ENCODE measurements around the gene LRRTM2.

Gene LRRTM2

GRCh38 chr5:138883211-138883610 lies 8.1 kb upstream of the LRRTM2 start:
- DNase-seq (ENCODE audit: low spot score), result no peak

- DNase-seq (ENCODE audit: low spot score), result no peak
These were observed 3.5 kb upstream of the LRRTM2 start for GRCh38 chr5:138878437-138879235.

GRCh38 chr5:138876811-138877210 lies 1.7 kb upstream of the LRRTM2 start:
- no peak for DNase-seq (ENCODE audit: low spot score)

- no peak for DNase-seq (ENCODE audit: low spot score)
These were observed 811 bp upstream of the LRRTM2 start for GRCh38 chr5:138875946-138876345.

- no peak for DNase-seq (ENCODE audit: low spot score)
These were observed 379 bp upstream of the LRRTM2 start for GRCh38 chr5:138875552-138875875.

- no peak for DNase-seq (ENCODE audit: low spot score)
These were observed 894 bp downstream of the LRRTM2 start for GRCh38 chr5:138874241-138874640.

- DNase-seq (ENCODE audit: low spot score), result no peak
These were observed 1.5 kb downstream of the LRRTM2 start for GRCh38 chr5:138873466-138874221.

- no peak for DNase-seq (ENCODE audit: low spot score)
These were observed 2.2 kb downstream of the LRRTM2 start for GRCh38 chr5:138872841-138873465.

- no peak for DNase-seq (ENCODE audit: low spot score)
These were observed 4.5 kb downstream of the LRRTM2 start for GRCh38 chr5:138870611-138871010.

GRCh38 chr5:138869763-138870500 lies 5.2 kb downstream of the LRRTM2 start:
- no peak for DNase-seq (ENCODE audit: low spot score)

- no peak for DNase-seq (ENCODE audit: low spot score)
These were observed 6.1 kb downstream of the LRRTM2 start for GRCh38 chr5:138869038-138869437.

- no peak for DNase-seq (ENCODE audit: low spot score)
These were observed 8.1 kb downstream of the LRRTM2 start for GRCh38 chr5:138867011-138867410.

GRCh38 chr5:138853132-138853531 lies 22.0 kb downstream of the LRRTM2 start:
- no peak for DNase-seq (ENCODE audit: low spot score)

GRCh38 chr5:138850865-138851435 lies 24.2 kb downstream of the LRRTM2 start:
- DNase-seq (ENCODE audit: low spot score), result no peak

- no peak for DNase-seq (ENCODE audit: low spot score)
These were observed 25.3 kb downstream of the LRRTM2 start for GRCh38 chr5:138849882-138850281.

- no peak for DNase-seq (ENCODE audit: low spot score)
These were observed 25.7 kb downstream of the LRRTM2 start for GRCh38 chr5:138849439-138849838.

- peak; percentile 64 for DNase-seq (ENCODE audit: low spot score)
These were observed 30.2 kb downstream of the LRRTM2 start for GRCh38 chr5:138844812-138845513.

- no peak for DNase-seq (ENCODE audit: low spot score)
These were observed 31.0 kb downstream of the LRRTM2 start for GRCh38 chr5:138844125-138844461.

- no peak for DNase-seq (ENCODE audit: low spot score)
These were observed 31.6 kb downstream of the LRRTM2 start for GRCh38 chr5:138843316-138844124.

- no peak for DNase-seq (ENCODE audit: low spot score)
These were observed 33.6 kb downstream of the LRRTM2 start for GRCh38 chr5:138841531-138841930.

- no peak for DNase-seq (ENCODE audit: low spot score)
These were observed 35.0 kb downstream of the LRRTM2 start for GRCh38 chr5:138840103-138840502.
